Left renal cortex interstitium (tissue), 4 donors: ENCODE measurements around the gene PCSK4. TPM values are rescaled to one million over a fixed set of nuclear protein-coding genes. Genes with fewer than 3 reads are reported as not detected.
"Not testable (repeated sequence)": the region's sequence is repeated elsewhere in the genome, so short reads cannot be mapped to it uniquely, and the experiment has no call there.

Experiments used
- DNase-seq, 4 donors: peaks; one replicate each; pipeline ENCODE4 v3.0.0-alpha.2; 2013; ENCODE audit warnings: low read depth in 4 of 4, low spot score in 2 of 4, missing footprints in 1 of 4
- polyA plus RNA-seq, 4 donors: library from polyadenylated mRNA; unstranded; fragments of 120-200 nt; gene quantifications; one replicate each; pipeline ENCODE4 v1.2.1, GENCODE V29; 2013; ENCODE audit not compliant: insufficient read length in 4 of 4

The PCSK4 gene
- 10 to 100 TPM in 1 of 4 donors, 1 to 10 TPM in 3; 3.5 to 11.6 (median 7.4) TPM for polyA plus RNA-seq

DNA sequence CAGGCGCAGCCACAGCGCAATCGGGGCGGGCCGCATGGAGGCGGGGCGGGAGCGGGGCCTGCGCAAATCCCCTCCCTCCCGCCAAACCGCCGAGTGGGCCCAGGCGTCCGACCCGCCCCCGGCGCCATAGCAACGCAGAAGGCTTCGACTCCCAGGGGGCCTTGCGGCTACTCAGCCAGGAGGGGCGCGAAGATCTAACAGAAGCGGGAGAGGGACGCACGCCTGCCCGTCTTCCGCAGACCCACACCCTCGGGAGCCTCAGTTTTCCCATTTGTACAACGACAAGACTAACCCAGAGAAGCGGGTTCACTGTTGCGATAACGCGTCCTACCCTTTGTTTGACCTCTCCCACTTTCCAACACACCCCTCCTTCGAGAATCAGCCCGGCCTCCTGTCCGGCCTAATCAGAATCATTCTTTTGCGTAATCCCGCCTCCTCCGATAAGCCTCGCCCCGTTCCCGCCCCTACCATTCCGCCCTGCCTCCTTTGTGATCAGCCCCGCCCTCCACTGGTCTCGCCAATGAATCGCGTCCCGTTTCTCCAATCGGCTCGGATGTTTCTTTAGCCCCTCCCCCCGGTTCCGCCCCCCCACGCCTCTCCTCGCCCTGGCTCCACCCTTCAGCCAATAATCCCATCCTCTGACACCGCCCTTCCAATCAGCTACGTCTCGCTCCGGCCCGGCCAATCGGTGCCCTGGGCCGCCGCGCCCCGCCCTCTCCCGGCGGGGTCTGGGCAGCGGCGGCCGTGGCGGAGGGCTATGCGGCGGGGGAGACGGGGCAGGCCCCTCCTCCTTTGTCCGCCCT lies at the start of gene PCSK4:
Gene PCSK4, minus strand, starts transcription at position 40 of the 803 bp plus-strand sequence. Its CDS starts 4 bp downstream, at position 36.
- peak; percentile 95 to 99 (median 96) for DNase-seq

DNA sequence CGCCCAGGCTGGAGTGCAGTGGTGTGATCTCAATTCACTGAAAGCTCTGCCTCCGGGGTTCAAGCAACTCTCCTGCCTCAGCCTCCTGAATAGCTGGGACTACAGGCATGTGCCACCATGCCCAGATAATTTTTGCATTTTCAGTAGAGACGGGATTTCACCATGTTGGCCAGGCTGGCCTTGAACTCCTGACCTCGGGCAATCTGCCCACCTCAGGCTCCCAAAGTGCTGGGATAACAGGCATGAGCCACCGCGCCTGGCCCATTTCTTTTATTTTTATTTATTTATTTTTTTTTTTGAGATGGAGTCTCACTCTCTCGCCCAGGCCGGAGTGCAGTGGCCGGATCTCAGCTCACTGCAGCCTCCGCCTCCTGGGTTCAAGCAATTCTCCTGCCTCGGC lies 49.6 kb upstream of the PCSK4 start:
- not testable (repeated sequence) for DNase-seq

DNA sequence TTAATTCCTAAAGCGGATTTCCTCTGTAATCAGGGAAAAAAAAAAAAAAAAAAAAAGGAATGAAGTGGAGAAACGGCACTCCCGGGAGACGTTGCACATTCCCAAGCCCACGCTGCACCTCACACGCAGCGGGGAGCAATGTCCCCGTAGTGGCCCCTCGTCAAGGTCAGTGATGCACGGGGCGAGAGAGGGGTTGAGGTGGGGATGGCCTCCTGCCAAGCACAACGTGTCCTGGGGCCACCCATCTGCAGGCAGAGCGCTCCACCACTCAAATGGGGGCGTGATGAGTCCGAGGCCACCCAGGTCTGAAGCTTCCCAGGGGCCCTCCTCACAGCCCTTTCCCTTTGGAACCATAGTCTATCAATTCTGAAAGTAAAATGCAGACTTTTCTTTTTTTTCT lies 48.8 kb upstream of the PCSK4 start:
- DNase-seq, result no peak

DNA sequence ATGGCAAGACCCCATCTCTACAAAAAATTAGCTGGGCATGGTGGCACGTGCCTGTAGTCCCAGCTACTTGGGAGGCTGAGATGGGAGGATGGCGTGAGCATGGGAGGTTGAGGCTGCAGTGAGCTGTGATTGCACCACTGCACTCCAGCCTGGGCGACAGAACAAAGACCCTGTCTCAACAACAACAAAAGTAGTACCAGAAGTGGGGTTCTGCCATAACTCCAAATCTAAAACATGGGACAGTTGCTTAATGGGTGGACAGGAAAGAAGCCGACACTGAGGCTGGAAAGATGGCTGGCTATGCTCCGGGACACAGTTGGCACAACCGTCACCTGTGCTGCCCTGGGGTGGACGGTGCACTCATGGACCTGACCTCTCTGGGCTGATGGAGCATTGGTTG lies 45.5 kb upstream of the PCSK4 start:
- not testable (repeated sequence) for DNase-seq

DNA sequence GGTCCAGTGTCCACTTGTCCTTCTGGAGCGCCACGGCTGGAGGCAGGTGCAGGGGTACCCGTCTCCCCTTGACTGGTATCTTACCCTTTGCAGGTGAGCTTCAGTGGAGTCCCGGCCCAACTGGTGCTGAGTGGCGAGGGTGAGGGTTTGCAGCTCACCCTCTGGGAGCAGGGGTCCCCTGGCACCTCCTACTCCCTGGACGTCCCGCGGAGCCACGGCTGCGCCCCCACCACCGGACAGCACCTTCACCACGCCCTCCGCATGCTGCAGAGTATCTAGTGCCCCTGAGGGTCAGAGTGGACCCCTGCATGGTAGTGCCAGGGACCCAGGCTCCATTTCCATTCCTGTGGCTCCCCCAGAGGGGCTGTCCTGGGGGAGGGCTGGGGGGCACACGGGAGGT lies 44.8 kb upstream of the PCSK4 start:
- DNase-seq, result no peak

DNA sequence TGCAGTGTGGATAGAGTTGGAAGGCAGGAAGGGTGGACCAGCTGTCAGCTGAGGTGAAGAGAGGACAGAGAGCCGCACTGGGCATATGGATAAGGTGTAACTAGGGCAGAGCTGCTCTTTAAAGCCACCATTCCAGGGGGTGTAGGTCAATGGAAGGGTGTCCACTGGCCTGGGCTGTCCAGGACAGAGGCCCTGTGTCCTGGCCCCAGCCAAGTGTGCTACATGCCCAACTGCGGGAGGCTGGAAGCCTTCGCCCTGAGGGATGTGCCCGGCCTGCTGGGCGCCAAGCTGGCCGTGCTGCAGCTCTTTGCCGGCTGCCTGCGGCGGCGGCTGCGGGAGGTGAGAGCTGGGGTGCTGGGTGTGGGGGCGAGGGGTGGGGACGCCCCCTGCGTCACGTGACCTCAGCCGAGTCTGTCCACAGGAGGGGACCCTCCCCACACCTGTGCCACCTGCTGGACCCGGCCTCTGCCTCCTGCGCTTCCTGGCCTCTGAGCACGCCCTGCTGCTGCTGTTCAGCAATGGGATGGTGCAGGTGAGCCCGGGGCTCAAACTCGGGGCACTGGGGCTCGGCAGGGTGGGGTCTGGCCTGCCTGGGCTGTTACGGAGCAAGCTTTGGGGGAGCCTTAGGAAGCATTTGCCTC lies 43.5 kb upstream of the PCSK4 start:
- no peak for DNase-seq

DNA sequence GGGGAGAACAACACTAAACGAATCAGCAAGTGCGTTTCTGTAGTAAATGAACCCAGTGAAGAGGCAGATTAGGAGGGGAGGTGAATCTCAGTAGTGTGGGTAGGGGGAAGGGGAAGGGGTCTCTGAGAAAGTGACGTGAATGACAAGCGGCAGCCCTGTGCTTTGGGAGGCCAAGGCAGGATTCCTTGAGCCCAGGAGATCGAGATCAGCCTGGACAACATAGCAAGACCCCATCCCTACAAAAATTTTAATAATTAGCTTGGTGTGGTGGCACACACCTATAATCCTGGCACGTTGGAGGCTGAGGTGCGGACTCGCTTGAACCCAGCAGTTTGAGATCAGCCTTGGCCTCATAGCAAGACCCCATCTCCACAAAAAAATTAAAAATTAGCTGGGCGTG lies 41.9 kb upstream of the PCSK4 start:
- DNase-seq, result no peak

DNA sequence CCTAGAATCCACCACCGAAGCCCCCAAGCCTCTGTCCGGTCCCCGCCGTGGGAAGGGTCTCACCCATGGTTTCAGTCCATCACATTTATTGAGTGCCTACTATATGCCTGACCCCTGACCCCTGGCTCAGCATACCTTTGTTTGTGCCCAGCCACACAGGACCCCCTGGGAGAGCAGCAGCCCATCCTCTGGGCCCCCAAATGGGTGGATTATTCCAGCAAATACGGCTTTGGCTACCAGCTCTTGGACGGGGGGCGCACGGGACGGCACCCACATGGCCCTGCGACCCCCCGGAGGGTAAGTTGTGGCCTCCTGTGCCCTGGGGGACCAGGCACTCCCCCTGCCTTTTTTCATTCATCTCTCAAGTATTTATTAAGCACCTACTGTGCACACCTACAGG lies 41.4 kb upstream of the PCSK4 start:
- no peak for DNase-seq

DNA sequence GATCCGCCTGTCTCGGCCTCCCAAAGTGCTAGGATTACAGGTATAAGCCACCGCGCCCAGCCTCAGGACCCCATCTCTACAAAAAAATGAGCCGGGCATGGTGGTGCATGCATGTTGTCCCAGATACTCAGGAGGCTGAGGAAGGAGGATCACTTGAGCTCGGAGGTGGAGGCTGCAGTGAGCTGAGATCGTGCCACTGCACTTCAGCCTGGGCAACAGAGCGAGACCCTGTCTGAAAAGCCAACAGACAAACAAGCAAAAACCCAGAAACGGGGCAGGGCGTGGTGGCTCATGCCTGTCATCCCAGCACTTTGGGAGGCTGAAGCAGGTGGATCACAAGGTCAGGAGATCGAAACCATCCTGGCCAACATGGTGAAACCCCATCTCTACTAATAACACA lies 40.7 kb upstream of the PCSK4 start:
- not testable (repeated sequence) for DNase-seq

DNA sequence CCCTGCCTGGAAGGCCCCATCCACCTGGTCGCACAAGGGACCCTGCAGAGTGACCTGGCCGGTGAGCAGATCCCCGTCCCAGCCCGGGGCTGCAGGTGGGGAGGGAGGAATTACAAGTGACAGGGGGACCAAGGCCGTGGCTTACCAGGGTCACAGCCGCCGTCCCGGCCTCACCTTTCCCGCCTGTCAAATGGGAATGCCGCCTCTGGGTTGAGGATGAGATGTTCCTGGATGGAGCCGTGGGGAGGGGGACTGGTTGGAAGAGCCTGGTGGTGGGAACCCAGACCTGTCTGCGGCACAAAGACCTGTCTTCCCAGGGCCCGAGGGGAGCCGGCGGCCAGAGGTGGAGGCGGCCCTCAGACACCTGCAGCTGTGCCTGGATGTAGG lies 39.3 kb upstream of the PCSK4 start:
- DNase-seq, result no peak

DNA sequence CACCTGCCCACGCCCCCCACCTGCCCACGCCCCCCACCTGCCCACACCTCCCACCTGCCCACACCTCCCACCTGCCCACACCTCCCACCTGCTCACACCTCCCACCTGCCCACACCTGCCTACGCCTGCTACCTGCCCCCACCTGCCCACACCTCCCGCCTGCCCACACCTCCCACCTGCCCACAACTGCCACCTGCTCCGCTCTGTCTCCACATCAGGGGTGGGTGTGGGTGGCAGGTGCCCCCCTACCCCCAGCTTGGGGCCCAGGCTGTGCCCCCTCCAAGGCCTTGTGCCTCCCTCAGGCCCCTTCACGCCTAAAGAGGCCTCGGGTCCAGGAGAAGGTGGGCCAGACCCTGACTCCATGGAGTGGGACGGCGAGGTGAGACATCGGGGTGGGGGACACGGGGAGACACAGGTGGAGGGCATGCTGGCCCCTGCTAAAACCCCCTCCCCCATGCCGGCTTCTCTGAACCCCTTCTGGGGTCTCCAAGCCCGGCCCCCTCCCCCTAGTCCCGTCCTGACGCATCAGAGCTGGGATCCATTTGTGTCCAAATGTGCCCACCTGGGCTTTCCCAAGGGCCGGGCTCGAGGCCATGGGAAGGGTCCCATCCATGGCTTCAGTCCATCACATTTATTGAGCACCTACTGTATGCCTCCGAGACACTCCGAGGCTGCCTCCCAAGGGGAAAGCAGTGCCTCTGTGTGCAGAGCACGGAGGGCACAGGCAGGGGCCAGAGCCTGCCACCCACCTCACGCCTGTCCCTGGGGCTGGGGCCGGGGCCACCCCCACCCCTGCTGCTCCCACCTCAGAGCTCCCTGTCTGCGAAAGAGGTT lies 38.7 kb upstream of the PCSK4 start:
- no peak for DNase-seq

DNA sequence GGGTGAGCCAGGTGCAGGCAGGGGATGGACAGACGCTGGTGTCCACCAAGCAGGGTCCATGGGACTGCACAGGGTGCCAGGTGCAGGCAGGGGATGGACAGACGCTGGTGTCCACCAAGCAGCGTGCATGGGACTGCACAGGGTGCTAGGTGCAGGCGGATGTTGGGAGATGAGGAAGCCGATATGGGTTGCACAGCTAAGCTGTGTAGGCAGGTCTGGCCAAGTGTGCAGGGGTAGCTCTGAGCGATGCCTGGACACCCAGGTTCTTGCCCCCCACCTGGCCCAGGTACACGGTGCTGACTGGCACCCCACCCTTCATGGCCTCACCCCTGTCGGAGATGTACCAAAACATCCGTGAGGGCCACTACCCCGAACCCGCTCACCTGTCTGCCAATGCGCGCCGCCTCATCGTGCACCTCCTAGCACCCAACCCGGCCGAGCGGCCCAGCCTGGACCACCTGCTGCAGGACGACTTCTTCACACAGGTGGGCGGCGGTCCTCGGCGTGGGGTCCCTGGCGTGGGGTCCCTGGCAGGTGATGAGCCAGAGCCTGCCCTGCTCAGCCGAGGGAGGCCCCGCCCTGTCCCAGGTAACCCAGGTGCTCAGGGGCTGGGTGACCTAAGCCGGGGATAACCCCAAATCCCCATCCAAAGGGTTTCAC lies 37.6 kb upstream of the PCSK4 start:
- no peak for DNase-seq

DNA sequence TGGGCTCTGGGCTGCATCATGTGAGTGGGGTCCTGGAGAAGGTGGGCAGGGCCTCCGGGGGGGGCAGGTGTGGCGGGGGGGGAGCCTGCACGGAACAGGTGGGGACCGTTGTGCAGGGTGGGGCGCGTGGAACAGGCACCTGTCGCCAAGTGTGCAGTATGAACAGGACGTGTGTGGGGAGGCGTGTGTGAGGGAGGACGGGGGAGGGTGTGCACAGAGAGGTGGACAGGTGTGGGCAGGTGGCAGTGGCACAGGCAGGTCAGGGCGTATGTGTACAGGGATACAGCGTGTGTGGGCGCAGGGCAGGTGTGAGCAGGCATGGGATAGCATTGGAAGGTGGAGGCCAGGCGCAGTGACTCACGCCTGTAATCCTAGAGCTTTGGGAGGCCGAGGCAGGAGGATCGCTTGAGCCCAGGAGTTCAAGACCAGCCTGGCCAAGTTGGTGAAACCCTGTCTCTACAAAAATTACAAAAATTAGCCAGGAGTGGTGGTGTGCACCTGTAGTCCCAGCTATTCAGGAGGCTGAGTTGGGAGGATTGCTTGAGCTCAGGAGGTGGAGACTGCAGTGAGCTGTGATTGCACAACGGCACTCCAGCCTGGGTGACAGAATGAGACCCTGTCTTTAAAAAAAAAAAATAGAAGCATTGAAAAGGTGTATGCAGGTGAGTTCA lies 37.0 kb upstream of the PCSK4 start:
- no peak for DNase-seq

DNA sequence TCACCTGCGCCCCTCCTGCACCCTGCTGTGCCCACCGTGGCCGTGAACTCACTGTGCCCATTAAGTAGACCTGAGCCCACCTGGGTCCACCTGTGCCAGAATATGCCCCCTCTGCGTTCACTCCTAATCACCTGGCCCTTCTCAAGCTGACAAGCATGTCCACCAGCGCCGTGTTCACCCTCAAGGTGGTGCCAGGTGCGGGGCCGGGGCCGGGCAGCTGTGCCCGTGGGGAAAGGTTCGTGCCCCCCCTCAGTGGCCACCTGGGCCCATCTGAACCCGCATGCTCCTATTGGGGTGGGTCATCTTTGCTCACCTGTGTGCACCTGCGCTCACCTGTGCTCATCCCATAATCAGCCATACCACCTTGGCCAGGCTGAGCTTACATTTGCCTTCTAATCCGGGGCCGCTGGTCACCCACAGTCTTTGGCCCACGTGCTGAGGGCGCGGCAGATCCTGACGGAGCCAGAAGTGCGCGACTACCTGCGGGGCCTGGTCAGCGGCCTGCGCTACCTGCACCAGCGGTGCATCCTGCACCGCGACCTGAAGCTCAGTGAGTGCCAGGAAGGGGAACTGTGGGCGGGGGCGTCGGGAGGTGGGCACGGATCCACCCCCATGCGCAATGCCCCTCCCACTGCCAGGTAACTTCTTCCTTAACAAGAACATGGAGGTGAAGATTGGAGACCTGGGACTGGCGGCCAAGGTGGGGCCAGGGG lies 36.1 kb upstream of the PCSK4 start:
- DNase-seq, result no peak

DNA sequence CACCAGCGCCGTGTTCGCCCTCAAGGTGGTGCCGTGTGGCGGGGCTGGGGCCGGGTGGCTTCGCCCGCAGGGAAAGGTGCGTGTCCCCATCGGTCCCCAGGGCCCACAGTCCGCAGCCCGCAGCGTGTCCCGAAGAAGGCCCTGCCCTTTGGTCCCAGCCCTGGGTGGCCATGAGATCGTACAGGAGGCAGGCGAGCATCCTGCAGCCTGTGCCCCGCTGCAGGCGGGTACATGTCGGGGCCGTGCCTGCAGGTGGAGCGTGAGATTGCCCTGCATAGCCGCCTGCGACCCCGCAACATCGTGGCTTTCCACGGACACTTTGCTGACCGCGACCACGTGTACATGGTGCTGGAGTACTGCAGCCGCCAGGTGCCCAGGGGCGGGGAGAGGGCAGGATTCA lies 35.2 kb upstream of the PCSK4 start:
- DNase-seq, result no peak

DNA sequence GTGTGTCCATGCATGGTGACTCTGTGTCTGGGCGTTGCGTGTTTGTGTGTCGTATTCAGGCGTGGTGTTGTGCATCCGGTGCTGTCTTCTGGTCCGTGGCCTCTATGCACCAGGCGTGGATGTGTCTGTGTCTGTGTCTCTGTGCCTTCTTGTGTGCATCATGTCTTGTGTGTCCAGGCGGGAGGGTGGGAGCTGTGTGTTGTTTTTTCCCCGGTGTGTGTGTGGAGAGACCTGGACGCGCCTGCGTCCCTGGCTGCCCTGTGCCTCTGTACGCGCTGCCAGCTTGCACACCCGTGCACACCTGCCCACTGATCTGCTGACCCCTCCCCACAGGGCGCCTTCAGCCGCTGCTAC lies 34.8 kb upstream of the PCSK4 start:
- DNase-seq, result no peak

DNA sequence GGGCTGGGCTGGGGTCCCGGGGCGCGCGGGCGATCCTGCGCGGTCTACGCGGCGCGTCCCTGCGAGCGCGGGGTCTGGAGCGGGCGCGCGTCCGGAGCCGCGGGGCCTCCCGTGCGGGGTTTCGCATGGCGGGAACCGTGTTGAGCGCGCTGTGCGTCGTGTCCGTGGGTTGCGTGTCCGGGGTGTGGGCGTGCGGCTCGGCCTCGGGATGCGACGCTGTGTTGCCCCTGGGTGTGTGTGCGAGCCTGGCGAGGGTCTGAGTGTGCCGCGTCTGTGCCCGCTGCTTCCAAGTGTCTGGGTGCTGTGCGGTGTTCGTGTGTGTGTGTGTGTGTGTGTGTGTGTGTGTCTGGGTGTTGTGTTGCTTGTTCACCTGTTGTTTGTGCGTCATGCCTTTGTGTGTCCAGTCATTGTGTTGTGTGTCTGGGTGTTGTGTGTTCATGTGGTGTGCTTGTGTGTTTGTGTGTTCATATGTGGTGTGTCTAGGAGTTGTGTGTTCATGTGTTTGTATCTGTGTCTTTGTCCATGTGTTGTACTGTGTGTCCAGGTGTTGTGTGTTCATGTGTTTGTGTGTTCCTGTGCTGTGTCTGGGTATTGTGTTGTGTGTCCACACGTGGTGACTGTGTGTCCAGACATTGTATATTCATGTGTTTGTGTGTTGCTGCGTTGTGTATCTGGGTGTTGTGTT lies 34.3 kb upstream of the PCSK4 start:
- no peak for DNase-seq

DNA sequence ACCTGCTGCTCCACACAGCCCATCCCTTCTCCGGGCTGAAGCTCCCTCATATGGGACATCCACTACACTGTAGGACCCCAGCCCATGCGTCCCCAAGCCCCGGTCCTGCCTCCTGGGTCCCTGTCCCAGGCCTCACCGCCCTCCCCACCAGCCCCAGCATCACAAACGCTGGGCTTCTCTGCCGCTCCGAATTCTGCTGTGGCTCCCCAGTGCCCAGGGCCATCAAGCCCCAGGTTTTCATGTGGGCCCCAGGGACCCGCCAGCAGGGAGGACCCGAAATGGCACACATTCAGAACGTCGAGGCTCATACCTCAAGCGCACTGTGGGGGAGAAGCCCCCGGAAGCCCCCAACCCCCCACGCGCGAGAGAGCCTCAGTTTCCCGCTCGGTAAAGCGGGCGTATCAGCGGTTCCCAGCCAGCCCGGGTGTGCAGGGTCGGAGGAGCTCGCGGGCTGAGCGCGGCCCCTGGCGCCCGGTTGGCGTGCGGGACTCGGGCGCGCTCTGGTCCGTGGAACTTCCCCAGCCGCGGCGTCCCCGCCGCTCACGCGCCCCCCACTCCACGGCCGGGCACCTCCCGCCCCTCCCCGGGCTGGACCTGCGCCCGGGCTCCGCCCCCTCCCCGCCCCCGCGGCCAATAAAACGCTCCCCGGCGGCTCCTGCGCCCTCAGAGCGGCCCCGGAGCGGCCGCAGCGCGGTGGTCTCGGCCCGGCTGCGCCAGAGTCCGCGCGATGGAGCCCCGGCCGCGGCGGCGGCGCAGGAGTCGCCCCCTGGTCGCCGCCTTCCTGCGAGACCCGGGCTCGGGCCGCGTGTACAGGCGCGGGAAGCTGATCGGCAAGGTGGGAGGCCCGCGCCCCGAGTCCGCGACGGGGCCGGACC lies 33.5 kb upstream of the PCSK4 start, which contains the start of gene PLK5:
Gene PLK5, plus strand, starts transcription at position 666 of the 875 bp plus-strand sequence. CDS start 2,920 bp downstream, outside the sequence.
- DNase-seq, result no peak
